Pons (tissue), 1 donor: ENCODE data around the gene SSB.
A peak's percentile ranks its signal among the peaks of the same experiment; 100 is the strongest.
"Not testable (repeated sequence)": the region's sequence is repeated elsewhere in the genome, so short reads cannot be mapped to it uniquely, and the experiment has no call there.

ENCODE experiments used
- DNase-seq: peaks from one replicate; pipeline ENCODE4 v3.0.0-alpha.2; 2016; ENCODE audit warnings: low spot score

SSB gene

GRCh38 chr2:169828141-169828811 lies 29.6 kb downstream of the SSB start:
- peak; percentile 80 for DNase-seq

- DNase-seq = no peak
These were observed 35.7 kb downstream of the SSB start for GRCh38 chr2:169834401-169834800.

- DNase-seq = no peak
These were observed 40.2 kb downstream of the SSB start for GRCh38 chr2:169838743-169839489.

DNA sequence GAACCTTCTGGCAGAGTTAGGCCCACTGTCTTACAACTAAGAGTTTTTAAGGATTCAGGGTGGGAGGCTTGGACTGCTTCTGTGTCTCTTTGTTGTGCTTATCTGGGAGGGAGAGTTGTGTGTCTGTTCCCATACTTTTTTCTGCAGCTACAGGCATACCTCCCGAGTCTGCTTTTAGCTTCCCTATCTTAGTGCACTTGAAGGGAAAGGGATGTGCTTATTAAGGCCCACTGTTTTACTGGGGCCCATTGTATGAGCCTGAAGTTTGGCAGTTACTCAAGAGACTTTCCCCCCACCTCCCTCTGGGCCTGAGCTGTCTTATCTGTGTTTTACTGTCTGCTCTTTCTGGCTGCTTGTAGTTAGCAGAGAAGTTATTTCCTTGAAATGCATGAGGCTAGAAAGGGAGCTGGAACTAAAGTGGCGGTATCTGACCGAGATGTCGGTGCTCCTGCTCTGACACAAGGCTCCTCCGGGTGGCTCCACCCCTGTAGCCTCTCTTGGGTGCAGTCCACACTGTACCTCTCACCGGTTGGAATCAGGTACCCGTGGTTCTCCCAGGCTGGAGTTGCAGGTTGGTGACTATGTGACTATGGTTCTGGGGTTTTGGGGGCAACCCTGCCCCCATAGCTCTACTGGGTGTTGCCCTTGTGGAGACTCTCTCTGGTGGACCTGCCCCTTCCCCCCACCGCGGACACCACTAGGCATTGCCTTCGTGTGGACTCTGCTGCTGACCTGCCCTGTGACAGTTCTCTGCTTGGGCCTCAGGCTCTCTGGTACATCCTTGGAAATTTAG lies 41.5 kb downstream of the SSB start:
- DNase-seq = no peak

GRCh38 chr2:169840747-169841142 lies 42.1 kb downstream of the SSB start:
- no peak for DNase-seq

DNA sequence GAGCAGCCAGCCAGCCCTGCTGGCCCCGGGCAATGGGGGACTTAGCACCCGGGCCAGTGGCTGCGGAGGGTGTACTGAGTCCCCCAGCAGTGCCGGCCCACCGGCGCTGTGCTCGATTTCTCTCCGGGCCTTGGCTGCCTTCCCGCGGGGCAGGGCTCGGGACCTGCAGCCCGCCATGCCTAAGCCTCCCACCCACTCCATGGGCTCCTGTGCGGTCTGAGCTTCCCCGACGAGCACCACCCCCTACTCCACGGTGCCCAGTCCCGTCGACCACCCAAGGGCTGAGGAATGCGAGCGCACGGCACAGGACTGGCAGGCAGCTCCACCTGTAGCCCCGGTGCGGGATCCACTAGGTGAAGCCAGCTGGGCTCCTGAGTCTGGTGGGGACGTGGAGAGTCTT lies 43.0 kb downstream of the SSB start:
- DNase-seq = not testable (repeated sequence)

- no peak for DNase-seq
These were observed 46.3 kb downstream of the SSB start for GRCh38 chr2:169845016-169845415.

- peak; percentile 84 for DNase-seq
These were observed 50.5 kb downstream of the SSB start for GRCh38 chr2:169848959-169849693.

DNA sequence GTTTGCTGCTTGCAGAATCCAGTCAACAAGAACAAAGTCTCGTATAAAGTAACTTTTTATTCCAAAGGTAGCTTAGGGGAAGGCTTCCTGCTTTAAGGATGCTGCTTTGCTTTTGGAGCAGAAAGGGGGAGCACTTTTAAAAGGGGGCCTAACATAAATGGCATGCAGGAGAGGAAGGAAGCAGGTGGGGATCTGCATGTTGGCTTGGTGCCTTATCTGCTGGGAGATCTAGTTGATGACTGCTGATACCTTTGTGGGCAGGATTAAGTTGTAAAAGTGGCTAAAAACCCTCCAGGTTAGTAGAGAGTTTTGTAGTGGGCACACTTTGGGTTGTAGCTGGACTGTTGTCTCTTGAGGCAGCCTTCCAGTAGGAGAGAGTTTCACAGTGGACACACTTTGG lies 51.0 kb downstream of the SSB start:
- no peak for DNase-seq

- DNase-seq = no peak
These were observed 54.5 kb downstream of the SSB start for GRCh38 chr2:169853041-169853668.

- DNase-seq = not testable (repeated sequence)
These were observed 56.9 kb downstream of the SSB start for GRCh38 chr2:169855281-169856258.

DNA sequence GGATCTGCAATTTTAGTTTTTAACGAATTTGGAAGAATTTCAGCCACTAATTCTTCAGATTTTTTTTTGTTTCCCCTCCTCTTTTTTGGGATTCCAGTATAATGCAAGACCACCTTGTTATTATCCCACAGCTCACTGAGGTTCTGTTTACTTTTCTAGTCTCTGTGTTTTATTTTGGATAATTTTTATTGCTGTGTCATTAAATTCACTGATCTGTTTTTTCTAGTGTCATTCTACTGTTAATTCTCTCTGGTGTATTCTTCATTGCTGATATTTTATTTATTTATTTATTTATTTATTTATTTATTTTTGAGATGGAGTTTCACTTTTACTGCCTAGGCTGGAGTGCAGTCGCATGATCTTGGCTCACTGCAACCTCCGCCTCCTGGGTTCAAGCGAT lies 60.8 kb downstream of the SSB start:
- no peak for DNase-seq

DNA sequence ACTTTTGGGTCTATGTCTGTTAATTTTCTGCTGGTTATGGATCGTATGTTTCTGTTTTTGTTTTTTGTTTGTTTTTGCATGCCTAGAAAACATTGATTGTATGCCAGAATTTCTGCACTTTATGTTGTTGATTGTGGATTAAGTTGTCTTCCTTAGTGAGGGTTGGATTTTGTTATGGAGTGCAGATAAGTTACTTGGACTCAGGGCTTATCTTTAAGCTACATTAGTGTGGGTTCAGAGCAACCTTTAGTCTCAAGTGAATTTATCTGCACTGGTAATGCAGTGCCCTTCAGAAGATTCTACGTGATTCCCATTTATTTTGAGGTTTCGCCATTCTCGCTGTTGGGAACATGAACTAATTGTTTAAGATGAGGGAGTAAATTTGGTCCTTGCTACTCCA lies 61.5 kb downstream of the SSB start:
- no peak for DNase-seq
